Measurements from ENCODE around the gene CCDC51. TPM values are rescaled to one million over a fixed set of nuclear protein-coding genes. Genes with fewer than 3 reads are reported as not detected.
A peak's percentile ranks its signal among the peaks of the same experiment; 100 is the strongest.

The CCDC51 gene
- polyA plus RNA-seq, 1 of the 3 experiments (the other 2 are of a cell fraction), result 24.2 TPM

DNA sequence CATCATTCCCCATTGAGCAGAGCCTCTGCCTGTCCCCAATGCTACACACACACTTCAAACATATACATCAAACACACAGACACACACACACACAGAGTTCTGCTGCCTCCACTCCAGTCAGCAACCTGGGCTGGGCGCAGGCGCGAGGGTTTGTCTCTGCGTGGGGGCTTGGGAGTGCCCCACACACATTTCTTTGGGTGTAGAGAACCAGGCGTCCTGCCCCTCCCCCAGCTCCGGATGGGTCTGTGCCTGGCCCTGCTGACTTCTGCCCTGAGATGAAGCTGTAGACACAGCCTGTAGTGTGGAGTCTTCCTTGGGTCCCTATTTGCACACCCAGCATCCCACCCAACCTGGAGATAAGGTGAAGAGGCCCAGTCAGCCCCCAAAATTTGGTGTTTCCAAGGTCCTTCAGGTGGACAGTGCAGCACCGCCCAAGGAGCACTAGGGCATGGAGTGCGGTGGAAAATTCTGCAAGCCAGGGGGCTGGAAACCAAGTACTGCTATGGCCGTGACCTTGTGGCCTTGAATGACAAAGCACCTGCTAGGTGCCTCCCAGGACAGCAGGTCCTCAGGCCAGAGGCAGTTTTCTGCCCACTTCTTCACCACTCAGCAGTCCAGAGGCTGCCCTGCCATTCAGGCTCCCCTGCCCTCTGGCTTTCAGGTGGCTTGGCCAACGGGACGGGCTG lies 41.1 kb downstream of the CCDC51 start:
- ChIA-PET POLR2A (interaction anchor here (0.6 to 1.8 kb wide), 5 partner anchors 25 to 59 kb away, joined by 3 to 6 read pairs (median 3); partner anchors contain the start of gene ATRIP), CTCF (interaction anchor here (0.8 to 15.6 kb wide), 12 partner anchors 9 to 237 kb away, joined by 3 to 399 read pairs (median 12); partner anchors contain the start of gene PLXNB1)
- Histone ChIP-seq H3F3A (replicated peaks; ENCODE audit: insufficient read depth) (peaks cover 12% of the 10 kb centered on the region), H3K27me3 (ENCODE audit: insufficient read depth) (no peaks in the 10 kb centered on the region), H3K36me3 (replicated peaks in 1 of 2; ENCODE audit: control insufficient read depth in 1 of 2, insufficient read depth in 2 of 2, low read length in 1 of 2) (no peaks in the 10 kb centered on the region), H3K9ac (no peak overlapping the region), H3K4me2 (no peak overlapping the region), H3K4me3 (ENCODE audit: low read depth in 2 of 2, low read length in 1 of 2) (no peak overlapping the region), H3K4me1 (ENCODE audit: control insufficient read depth in 1 of 2, insufficient read depth in 2 of 2, low read depth in 1 of 2, low read length in 1 of 2) (peaks cover 6 to 23% of the 10 kb centered on the region in 2 experiments; a peak in 2 of 4 replicates), H4K20me1 (ENCODE audit: insufficient read depth) (no peaks in the 10 kb centered on the region), H3K27ac (ENCODE audit: low read depth in 2 of 2, low read length in 1 of 2) (peak overlapping the region in 1 of 2 experiments; percentile 60; a peak in 1 of 4 replicates), H3K79me2 (ENCODE audit: insufficient read depth) (no peaks in the 10 kb centered on the region), H3K9me3 (no peaks in the 10 kb centered on the region), H2AFZ (ENCODE audit: low read depth) (no peak overlapping the region), H3K9me2 (no peaks in the 10 kb centered on the region)
- 71% methylated on average over 5 of the region's 11 CpGs for WGBS (ENCODE audit: low lambda C conversion rate)
- TF ChIP-seq, protein P1, sequence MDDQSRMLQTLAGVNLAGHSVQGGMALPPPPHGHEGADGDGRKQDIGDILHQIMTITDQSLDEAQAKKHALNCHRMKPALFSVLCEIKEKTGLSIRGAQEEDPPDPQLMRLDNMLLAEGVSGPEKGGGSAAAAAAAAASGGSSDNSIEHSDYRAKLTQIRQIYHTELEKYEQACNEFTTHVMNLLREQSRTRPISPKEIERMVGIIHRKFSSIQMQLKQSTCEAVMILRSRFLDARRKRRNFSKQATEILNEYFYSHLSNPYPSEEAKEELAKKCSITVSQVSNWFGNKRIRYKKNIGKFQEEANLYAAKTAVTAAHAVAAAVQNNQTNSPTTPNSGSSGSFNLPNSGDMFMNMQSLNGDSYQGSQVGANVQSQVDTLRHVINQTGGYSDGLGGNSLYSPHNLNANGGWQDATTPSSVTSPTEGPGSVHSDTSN (IDR thresholded peaks at IDR 0.05), result no peak
- TF ChIP-seq CHD2 (IDR thresholded peaks at IDR 0.05; ENCODE audit: low read length, partially characterized antibody) (no peak), USF1 (IDR thresholded peaks at IDR 0.05; ENCODE audit: borderline replicate concordance, low read depth) (no peak), RCOR1 (IDR thresholded peaks at IDR 0.05; ENCODE audit: low read length) (no peak)
- peak; percentile 7 for DNase-seq

DNA sequence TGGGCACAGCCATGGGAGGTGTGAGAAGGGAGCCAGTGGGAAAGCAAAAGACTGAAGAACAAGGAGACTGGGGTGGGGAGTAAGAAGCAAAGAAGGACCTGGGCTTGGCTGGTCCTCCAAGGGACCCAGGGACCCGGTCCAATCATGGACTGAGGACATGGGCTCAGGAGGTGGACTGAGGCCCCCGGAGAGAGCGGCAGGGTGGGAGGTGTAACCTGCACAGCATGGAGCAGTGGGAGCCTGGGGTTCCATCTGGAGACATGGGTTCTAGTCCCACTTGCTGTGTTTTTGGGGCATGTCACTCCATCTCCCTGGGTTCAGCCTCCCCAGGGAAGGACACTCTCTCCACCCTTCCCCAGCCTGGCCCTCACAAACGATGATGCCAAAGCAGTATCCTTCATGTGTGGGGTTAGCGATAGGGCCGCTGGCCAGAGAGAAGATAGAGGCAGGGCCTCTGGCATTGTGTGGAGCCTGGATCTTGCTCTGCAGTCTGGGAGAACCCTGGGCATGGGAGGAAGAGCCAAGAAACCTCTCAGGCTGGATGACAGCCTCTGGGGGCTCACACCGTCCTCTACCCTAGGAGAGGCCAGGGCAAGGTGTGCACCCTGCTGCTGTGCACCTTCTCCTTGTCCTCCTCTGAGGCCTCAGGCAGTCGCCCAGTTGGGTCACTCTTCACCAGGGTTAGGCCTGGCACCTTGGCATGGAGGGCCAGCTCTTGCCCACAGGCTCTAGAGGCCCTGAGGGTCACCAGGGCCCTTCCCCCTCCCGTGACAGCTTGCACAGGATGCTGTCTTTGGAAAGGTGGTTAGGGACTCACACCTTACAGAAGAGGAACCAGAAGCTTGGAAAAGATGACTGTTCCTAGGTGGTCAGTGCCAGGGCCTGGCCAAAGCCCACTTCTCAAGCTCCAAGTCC lies 41.9 kb downstream of the CCDC51 start:
- H3K27ac ChIP-seq (ENCODE audit: low read depth in 2 of 2, low read length in 1 of 2), result peak overlapping the region in 1 of 2 experiments; percentile 60; a peak in 1 of 4 replicates
- CTCF ChIA-PET, result interaction anchor here (0.8 to 15.6 kb wide), 5 partner anchors 10 to 107 kb away, joined by 3 to 399 read pairs (median 40); partner anchors contain the start of gene PLXNB1
- peak; percentile 10 for DNase-seq
- H3F3A ChIP-seq (replicated peaks; ENCODE audit: insufficient read depth), result peaks cover 12% of the 10 kb centered on the region
- POLR2A ChIA-PET, result interaction anchor here (0.6 to 1.8 kb wide), 2 partner anchors 24 to 51 kb away, joined by 3 to 6 read pairs; no protein-coding TSS in a partner anchor
- H3K9me2 ChIP-seq, result no peaks in the 10 kb centered on the region
- H3K9me3 ChIP-seq, result no peaks in the 10 kb centered on the region
- 66% methylated on average over 3 of the region's 9 CpGs for WGBS (ENCODE audit: low lambda C conversion rate)
- no peak overlapping the region for H3K4me2 ChIP-seq
- H3K79me2 ChIP-seq (ENCODE audit: insufficient read depth), result no peaks in the 10 kb centered on the region
- H3K9ac ChIP-seq, result no peak overlapping the region
- H3K4me1 ChIP-seq (ENCODE audit: control insufficient read depth in 1 of 2, insufficient read depth in 2 of 2, low read depth in 1 of 2, low read length in 1 of 2), result peaks cover 6 to 23% of the 10 kb centered on the region in 2 experiments; a peak in 2 of 4 replicates
- H2AFZ ChIP-seq (ENCODE audit: low read depth), result no peak overlapping the region
- no peaks in the 10 kb centered on the region for H3K27me3 ChIP-seq (ENCODE audit: insufficient read depth)
- H4K20me1 ChIP-seq (ENCODE audit: insufficient read depth), result no peaks in the 10 kb centered on the region
- H3K4me3 ChIP-seq (ENCODE audit: low read depth in 2 of 2, low read length in 1 of 2), result no peak overlapping the region
- TF ChIP-seq MXI1 (IDR thresholded peaks at IDR 0.05; ENCODE audit: low read depth, low read length) (no peak), GATA2 (CRISPR knock-in tag; IDR thresholded peaks at IDR 0.05) (no peak), RCOR1 (IDR thresholded peaks at IDR 0.05; ENCODE audit: low read length) (no peak), JUND (IDR thresholded peaks at IDR 0.05) (no peak), FOXJ3 (CRISPR knock-in tag; IDR thresholded peaks at IDR 0.05) (no peak), USF2 (IDR thresholded peaks at IDR 0.05; ENCODE audit: borderline replicate concordance, low read depth, low read length) (no peak), FOSL2 (IDR thresholded peaks at IDR 0.05; ENCODE audit: borderline replicate concordance, low read depth) (no peak), MEF2A (IDR thresholded peaks at IDR 0.05; ENCODE audit: borderline replicate concordance, low read depth) (no peak), TAF1 (IDR thresholded peaks at IDR 0.05; ENCODE audit: borderline replicate concordance, low read depth, low read length) (no peak), NFIC (IDR thresholded peaks at IDR 0.05; ENCODE audit: borderline replicate concordance) (no peak), EP300 (IDR thresholded peaks at IDR 0.05; ENCODE audit: borderline replicate concordance in 1 of 2, low read depth in 1 of 2, low read length in 1 of 2) (no peak), IRF3 (IDR thresholded peaks at IDR 0.05; ENCODE audit: low read depth, low read length) (no peak)
- no peaks in the 10 kb centered on the region for H3K36me3 ChIP-seq (replicated peaks in 1 of 2; ENCODE audit: control insufficient read depth in 1 of 2, insufficient read depth in 2 of 2, low read length in 1 of 2)
